SK-N-SH treated with all-trans-retinoic acid at 6 μM for 48 hours (cell line): ENCODE data around the gene FAM131C.
A peak's percentile ranks its signal among the peaks of the same experiment; 100 is the strongest.
"Not testable (repeated sequence)": the region's sequence is repeated elsewhere in the genome, so short reads cannot be mapped to it uniquely, and the experiment has no call there.

Experiments used
- ATAC-seq: fragments of 200-7000 bp; cut with Tn5 transposase; 3 replicates; pipeline ENCODE4 v1.9.1; 2020; ENCODE audit warnings: mild to moderate bottlenecking, moderate library complexity
- ARNTL ChIP-seq: fragments of 450-650 bp; formaldehyde crosslinking; IDR thresholded peaks from 2 replicates; pipeline ENCODE4 v1.5.0; 2020; ENCODE audit warnings: low read depth, mild to moderate bottlenecking, moderate library complexity, borderline replicate concordance
- CREB5 ChIP-seq: fragments of 250-450 bp; sonication (Bioruptor Pico); IDR thresholded peaks from 2 replicates; pipeline ENCODE4 v1.5.1; 2020; ENCODE audit warnings: low read depth, mild to moderate bottlenecking, moderate library complexity
- CSDC2 ChIP-seq: fragments of 250-450 bp; sonication (Bioruptor Pico); IDR thresholded peaks from 2 replicates; pipeline ENCODE4 v1.5.0; 2020; ENCODE audit warnings: mild to moderate bottlenecking, moderate library complexity
- GLIS3 ChIP-seq: fragments of 250-450 bp; sonication (Bioruptor Pico); IDR thresholded peaks from 2 replicates; pipeline ENCODE4 v1.5.0; 2020; ENCODE audit warnings: mild to moderate bottlenecking, moderate library complexity
- OSR1 ChIP-seq: fragments of 250-450 bp; sonication (Bioruptor Pico); IDR thresholded peaks from 2 replicates; pipeline ENCODE4 v1.8.0; 2022; ENCODE audit warnings: moderate library complexity, mild to moderate bottlenecking, inconsistent platforms
- PATZ1 ChIP-seq: fragments of 250-450 bp; sonication (Bioruptor Pico); IDR thresholded peaks from 2 replicates; pipeline ENCODE4 v1.8.0; 2020; ENCODE audit warnings: mild to moderate bottlenecking, moderate library complexity, borderline replicate concordance
- POU6F1 ChIP-seq: fragments of 250-450 bp; sonication (Bioruptor Pico); IDR thresholded peaks from 2 replicates; pipeline ENCODE4 v1.8.0; 2021; ENCODE audit warnings: low read depth, mild to moderate bottlenecking, moderate library complexity, borderline replicate concordance
- TCF4 ChIP-seq: fragments of 250-450 bp; sonication (Bioruptor Pico); IDR thresholded peaks from 2 replicates; pipeline ENCODE4 v1.8.0; 2021; ENCODE audit warnings: mild to moderate bottlenecking, moderate library complexity, borderline replicate concordance
- TSHZ2 ChIP-seq: fragments of 250-450 bp; sonication (Bioruptor Pico); IDR thresholded peaks from 2 replicates; pipeline ENCODE4 v1.5.0; 2020; ENCODE audit warnings: mild to moderate bottlenecking, moderate library complexity
- ZFP3 ChIP-seq: fragments of 250-450 bp; sonication (Bioruptor Pico); IDR thresholded peaks from 2 replicates; pipeline ENCODE4 v1.5.0; 2020; ENCODE audit warnings: mild to moderate bottlenecking, moderate library complexity
- ZFP30 ChIP-seq: fragments of 450-650 bp; formaldehyde crosslinking; IDR thresholded peaks from 2 replicates; pipeline ENCODE4 v1.5.0; 2022; ENCODE audit warnings: mild to moderate bottlenecking, moderate library complexity
- ZNF70 ChIP-seq: fragments of 450-650 bp; formaldehyde crosslinking; IDR thresholded peaks from 2 replicates; pipeline ENCODE4 v1.5.0; 2020; ENCODE audit warnings: mild to moderate bottlenecking, moderate library complexity
- ZNF8 ChIP-seq: fragments of 450-650 bp; formaldehyde crosslinking; IDR thresholded peaks from 2 replicates; pipeline ENCODE4 v1.5.0; 2020; ENCODE audit warnings: mild to moderate bottlenecking, moderate library complexity
- TF ChIP-seq, protein P1 (sequence below): fragments of 250-450 bp; sonication (Bioruptor Pico); IDR thresholded peaks from 2 replicates; pipeline ENCODE4 v1.5.1; 2021; ENCODE audit warnings: mild to moderate bottlenecking, moderate library complexity

Gene FAM131C

DNA sequence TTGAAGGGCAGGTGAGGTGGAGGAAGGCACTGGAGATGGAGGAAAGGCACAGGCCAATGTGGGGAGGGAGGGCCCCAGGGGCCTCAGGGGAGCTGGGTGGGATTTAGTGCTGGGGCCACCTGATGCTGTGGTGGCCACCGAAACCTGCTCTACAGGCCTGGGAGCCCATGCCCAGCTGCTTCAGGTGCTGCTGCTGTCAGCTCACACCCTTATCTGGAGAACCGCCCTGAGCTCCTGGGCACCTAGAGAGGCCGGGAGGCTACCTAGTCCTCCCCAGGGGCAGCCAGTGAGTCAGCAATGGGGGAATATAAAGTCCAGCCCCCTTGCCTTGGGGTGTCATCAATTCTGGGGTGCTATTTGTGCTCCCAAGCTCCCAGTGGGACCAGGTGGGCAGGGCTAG, 12.2 kb downstream of the FAM131C start:
- no peak for TF ChIP-seq POU6F1 (CRISPR knock-in tag)
- TF ChIP-seq CSDC2 = no peak
- no peak for ATAC-seq

GRCh38 chr1:16058394-16059120, 14.9 kb downstream of the FAM131C start:
- ATAC-seq = not testable (repeated sequence)

GRCh38 chr1:16057314-16057915, 16.0 kb downstream of the FAM131C start:
- not testable (repeated sequence) for ATAC-seq

GRCh38 chr1:16056521-16056912, 16.9 kb downstream of the FAM131C start:
- ATAC-seq = not testable (repeated sequence)

- peak; percentile 95 for ATAC-seq
- TF ChIP-seq, protein P1, sequence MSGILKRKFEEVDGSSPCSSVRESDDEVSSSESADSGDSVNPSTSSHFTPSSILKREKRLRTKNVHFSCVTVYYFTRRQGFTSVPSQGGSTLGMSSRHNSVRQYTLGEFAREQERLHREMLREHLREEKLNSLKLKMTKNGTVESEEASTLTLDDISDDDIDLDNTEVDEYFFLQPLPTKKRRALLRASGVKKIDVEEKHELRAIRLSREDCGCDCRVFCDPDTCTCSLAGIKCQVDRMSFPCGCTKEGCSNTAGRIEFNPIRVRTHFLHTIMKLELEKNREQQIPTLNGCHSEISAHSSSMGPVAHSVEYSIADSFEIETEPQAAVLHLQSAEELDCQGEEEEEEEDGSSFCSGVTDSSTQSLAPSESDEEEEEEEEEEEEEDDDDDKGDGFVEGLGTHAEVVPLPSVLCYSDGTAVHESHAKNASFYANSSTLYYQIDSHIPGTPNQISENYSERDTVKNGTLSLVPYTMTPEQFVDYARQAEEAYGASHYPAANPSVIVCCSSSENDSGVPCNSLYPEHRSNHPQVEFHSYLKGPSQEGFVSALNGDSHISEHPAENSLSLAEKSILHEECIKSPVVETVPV = no peak
- no peak for TF ChIP-seq PATZ1
- no peak for TF ChIP-seq POU6F1 (CRISPR knock-in tag)
- no peak for TF ChIP-seq TSHZ2 (CRISPR knock-in tag)
- TF ChIP-seq ZNF70 (CRISPR knock-in tag) = no peak
- TF ChIP-seq CREB5 = no peak
- TF ChIP-seq OSR1 (CRISPR knock-in tag) = no peak
- no peak for TF ChIP-seq GLIS3 (CRISPR knock-in tag)
- no peak for TF ChIP-seq ZFP3 (CRISPR knock-in tag)
- no peak for TF ChIP-seq ZNF8
- no peak for TF ChIP-seq CSDC2
- TF ChIP-seq ZFP30 (CRISPR knock-in tag) = no peak
- TF ChIP-seq TCF4 (CRISPR knock-in tag) = no peak
- no peak for TF ChIP-seq ARNTL (CRISPR knock-in tag)
Observed at GRCh38 chr1:16055613-16056520, 17.6 kb downstream of the FAM131C start.
